WTC11 (cell line): ENCODE results near the gene RAB23. TPM values are rescaled to one million over a fixed set of nuclear protein-coding genes. Genes with fewer than 3 reads are reported as not detected.

Experiments
- ATAC-seq: fragments of 200-7000 bp; cut with Tn5 transposase; 2 replicates; pipeline ENCODE4 v1.10.0; 2021; ENCODE audit warnings: mild to moderate bottlenecking, moderate library complexity
- CTCF ChIA-PET: fragments of 300-600 bp; sonication (Branson Sonifier 250); formaldehyde crosslinking; loops from one replicate; lab custom pipeline; 2021; ENCODE audit warnings: antibody characterized with exemption; lab: Charles Lee
- POLR2A ChIA-PET: fragments of 350-600 bp; sonication (Branson Sonifier 250); formaldehyde crosslinking; loops from one replicate; lab custom pipeline; 2021; ENCODE audit warnings: antibody characterized with exemption; lab: Charles Lee
- DNase-seq: peaks from one replicate; pipeline ENCODE4 v3.0.0; 2021; ENCODE audit warnings: low spot score
- H3K27ac Mint-ChIP-seq: 2 replicates; pipeline ENCODE4 v1.8.0; 2021; ENCODE audit warnings: mixed read lengths
- H3K27me3 Mint-ChIP-seq: 2 replicates; pipeline ENCODE4 v1.8.0; 2021; ENCODE audit warnings: low read depth, mild to moderate bottlenecking, moderate library complexity, mixed read lengths
- H3K36me3 Mint-ChIP-seq: 2 replicates; pipeline ENCODE4 v1.8.0; 2021; ENCODE audit warnings: mixed read lengths
- H3K4me1 Mint-ChIP-seq: 2 replicates; pipeline ENCODE4 v1.8.0; 2022; ENCODE audit warnings: mixed read lengths
- H3K4me3 Mint-ChIP-seq: 2 replicates; pipeline ENCODE4 v1.8.0; 2021; ENCODE audit warnings: mild to moderate bottlenecking, moderate library complexity, mixed read lengths
- H3K9me3 Mint-ChIP-seq: 2 replicates; pipeline ENCODE4 v1.8.0; 2021; ENCODE audit warnings: mixed read lengths
- ATF1 ChIP-seq: sonication (generic); formaldehyde crosslinking; IDR thresholded peaks from 2 replicates; pipeline ENCODE4 v1.8.1; 2023; ENCODE audit warnings: mild to moderate bottlenecking, moderate library complexity, missing genetic modification reagents
- ATF6 ChIP-seq: sonication (generic); formaldehyde crosslinking; IDR thresholded peaks from 2 replicates; pipeline ENCODE4 v1.8.1; 2023; ENCODE audit warnings: mild to moderate bottlenecking, missing genetic modification reagents
- ELF4 ChIP-seq: sonication (generic); formaldehyde crosslinking; IDR thresholded peaks from 2 replicates; pipeline ENCODE4 v1.8.1; 2022; ENCODE audit warnings: low read depth, mild to moderate bottlenecking, moderate library complexity, missing genetic modification reagents
- EMX1 ChIP-seq: fragments of 250-450 bp; sonication (Bioruptor Pico); IDR thresholded peaks from 2 replicates; pipeline ENCODE4 v1.8.0; 2021; ENCODE audit warnings: mild to moderate bottlenecking
- GRHL2 ChIP-seq: fragments of 250-450 bp; sonication (Bioruptor Pico); IDR thresholded peaks from 2 replicates; pipeline ENCODE4 v1.8.0; 2022; ENCODE audit warnings: mild to moderate bottlenecking, moderate library complexity; ENCODE audit not compliant: insufficient replicate concordance, severe bottlenecking
- IRF1 ChIP-seq: sonication (generic); formaldehyde crosslinking; IDR thresholded peaks from 2 replicates; pipeline ENCODE4 v1.8.0; 2023; ENCODE audit warnings: missing genetic modification reagents
- IRF2 ChIP-seq: sonication (generic); formaldehyde crosslinking; IDR thresholded peaks from 2 replicates; pipeline ENCODE4 v1.8.0; 2022; ENCODE audit warnings: low read depth, missing genetic modification reagents, borderline replicate concordance
- JAZF1 ChIP-seq: fragments of 250-450 bp; sonication (Bioruptor Pico); IDR thresholded peaks from 2 replicates; pipeline ENCODE4 v1.9.0; 2021; ENCODE audit warnings: moderate library complexity, mild to moderate bottlenecking, inconsistent platforms
- NR1H2 ChIP-seq: sonication (generic); formaldehyde crosslinking; IDR thresholded peaks from 2 replicates; pipeline ENCODE4 v1.9.0; 2021; ENCODE audit warnings: mild to moderate bottlenecking, moderate library complexity, missing genetic modification reagents
- NR3C1 ChIP-seq: sonication (generic); formaldehyde crosslinking; conservative IDR thresholded peaks from 2 replicates; pipeline ENCODE4 v1.8.1; 2023; ENCODE audit warnings: low read depth, mild to moderate bottlenecking, missing genetic modification reagents
- RELA ChIP-seq: sonication (generic); formaldehyde crosslinking; IDR thresholded peaks from 2 replicates; pipeline ENCODE4 v1.8.1; 2022; ENCODE audit warnings: missing genetic modification reagents, mild to moderate bottlenecking, borderline replicate concordance
- STAT6 ChIP-seq: sonication (generic); formaldehyde crosslinking; conservative IDR thresholded peaks from 2 replicates; pipeline ENCODE4 v1.8.1; 2023; ENCODE audit warnings: mild to moderate bottlenecking, low read depth, missing genetic modification reagents, moderate library complexity
- TP53 ChIP-seq: sonication (generic); formaldehyde crosslinking; IDR thresholded peaks from 2 replicates; pipeline ENCODE4 v1.8.1; 2023; ENCODE audit warnings: mild to moderate bottlenecking, missing genetic modification reagents
- ZNF121 ChIP-seq: sonication (generic); formaldehyde crosslinking; IDR thresholded peaks from 2 replicates; pipeline ENCODE4 v1.8.0; 2023; ENCODE audit warnings: missing genetic modification reagents
- ZNF219 ChIP-seq: sonication (generic); formaldehyde crosslinking; IDR thresholded peaks from 2 replicates; pipeline ENCODE4 v1.8.0; 2023; ENCODE audit warnings: missing genetic modification reagents, mild to moderate bottlenecking, borderline replicate concordance
- ZNF263 ChIP-seq: sonication (generic); formaldehyde crosslinking; IDR thresholded peaks from 2 replicates; pipeline ENCODE4 v1.8.1; 2022; ENCODE audit warnings: low read depth, mild to moderate bottlenecking, moderate library complexity, missing genetic modification reagents
- ZNF317 ChIP-seq: sonication (generic); formaldehyde crosslinking; IDR thresholded peaks from 2 replicates; pipeline ENCODE4 v1.8.1; 2023; ENCODE audit warnings: low read depth, mild to moderate bottlenecking, moderate library complexity, missing genetic modification reagents, borderline replicate concordance
- ZSCAN18 ChIP-seq: fragments of 250-450 bp; sonication (Bioruptor Pico); IDR thresholded peaks from 2 replicates; pipeline ENCODE4 v2.1.2; 2022; ENCODE audit warnings: mild to moderate bottlenecking, moderate library complexity
- total RNA-seq: library from RNA; stranded (reverse); gene quantifications from 3 replicates; pipeline ENCODE4 v1.2.3, GENCODE V29; 2021

RAB23 gene
- total RNA-seq, 1 experiment from 2014 or later: 11.3 TPM

- no peak for TF ChIP-seq STAT6 (CRISPR knock-in tag)
- no peak for TF ChIP-seq ZSCAN18
- no peak for TF ChIP-seq ATF6 (CRISPR knock-in tag)
Measured at GRCh38 chr6:57220083-57220703, 1.9 kb downstream of the RAB23 start (continued).

- no peak for ATAC-seq
- no peaks in the 10 kb centered on the region for H3K27me3 Mint-ChIP-seq
- POLR2A ChIA-PET: no interaction called here
- TF ChIP-seq ZNF219 (CRISPR knock-in tag) (no peak), IRF1 (CRISPR knock-in tag) (no peak), TP53 (CRISPR knock-in tag) (no peak), GRHL2 (CRISPR knock-in tag) (no peak), ZNF121 (CRISPR knock-in tag) (no peak), ZNF317 (CRISPR knock-in tag) (no peak), NR3C1 (no peak), ZSCAN18 (no peak), EMX1 (CRISPR knock-in tag) (no peak), ZNF263 (CRISPR knock-in tag) (no peak), JAZF1 (CRISPR knock-in tag) (no peak), IRF2 (no peak), NR1H2 (no peak), ATF1 (CRISPR knock-in tag) (no peak), RELA (CRISPR knock-in tag) (no peak), ELF4 (CRISPR knock-in tag) (no peak)
- TF ChIP-seq, all 79 proteins: peak for 0
- H3K36me3 Mint-ChIP-seq: peaks cover 19% of the 10 kb centered on the region
- DNase-seq: no peak
- CTCF ChIA-PET: no interaction called here
- peaks cover 53% of the 10 kb centered on the region for H3K4me1 Mint-ChIP-seq
- H3K9me3 Mint-ChIP-seq: peaks cover 19% of the 10 kb centered on the region
- no peak overlapping the region for H3K4me3 Mint-ChIP-seq
- no peak overlapping the region for H3K27ac Mint-ChIP-seq
Measured at GRCh38 chr6:57217270-57217669, 4.8 kb downstream of the RAB23 start.
